Erythroblast (primary cell): ENCODE data around the gene SKIC8.

Experiments
- GATA1 ChIP-seq: IDR thresholded peaks from 2 replicates; pipeline ENCODE4 v1.6.1; 2011; ENCODE audit warnings: low read depth, mild to moderate bottlenecking, control low read depth, low read length, moderate library complexity
- POLR2A ChIP-seq: IDR thresholded peaks from 2 replicates; pipeline ENCODE4 v1.6.1; 2011; ENCODE audit warnings: mild to moderate bottlenecking, low read length

GRCh38 chr15:78321786-78322185 is 22.4 kb upstream of the SKIC8 start:
- no peak for TF ChIP-seq POLR2A
- TF ChIP-seq GATA1 = no peak
